ENCODE data around the gene CHERP.

DNA sequence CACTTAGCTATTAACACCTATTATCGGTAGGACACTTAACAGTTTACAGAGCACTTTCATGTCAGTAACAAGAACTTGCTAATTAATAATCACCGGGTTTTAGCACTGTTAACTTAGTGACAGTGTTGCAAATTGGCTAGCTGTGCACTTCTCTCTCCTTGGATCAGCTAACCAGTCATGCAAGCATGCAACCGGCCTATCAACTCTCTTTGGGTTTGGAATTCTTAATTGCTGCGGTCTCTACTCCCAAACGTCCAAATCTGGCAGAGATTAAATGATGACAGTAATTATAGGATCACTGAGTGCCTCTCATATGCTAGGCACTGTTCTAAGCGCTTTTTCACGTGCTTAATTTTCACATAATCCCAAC lies 71.7 kb downstream of the CHERP start:
- no peak for TF ChIP-seq CTCF (conservative IDR thresholded peaks at IDR 0.05; ENCODE audit: low read length)
- TF ChIP-seq EZH2phosphoT487 (IDR thresholded peaks at IDR 0.05; ENCODE audit: borderline replicate concordance, low read depth, low read length), result no peak
